HepG2 (cell line): Measurements from ENCODE around the gene C10orf120. TPM values are rescaled to one million over a fixed set of nuclear protein-coding genes. Genes with fewer than 3 reads are reported as not detected.

Source experiments
- ATAC-seq: fragments of 200-7000 bp; cut with Tn5 transposase; 3 replicates; pipeline ENCODE4 v1.9.1; 2020; ENCODE audit warnings: mild to moderate bottlenecking, moderate library complexity
- BruUV-seq: library from RNA; stranded (reverse); fragments of 400-500 nt; replicated peaks from 2 replicates; lab custom pipeline; 2021; lab: Mats Ljungman, UMichigan
- CTCF ChIA-PET: fragments of 300-600 bp; formaldehyde crosslinking; extraction: SDS; loops from one replicate; lab custom pipeline; 2021; ENCODE audit warnings: low total read pairs, inconsistent platforms, low intra/inter-chr PET ratio; lab: Yijun Ruan, JAX
- POLR2A ChIA-PET: fragments of 350-600 bp; sonication (Branson Sonifier 250); formaldehyde crosslinking; loops from one replicate; lab custom pipeline; 2020; ENCODE audit warnings: antibody characterized with exemption, inconsistent platforms; lab: Yijun Ruan, JAX
- DNase-seq: peaks from one replicate; pipeline ENCODE4 v3.0.0-alpha.2; 2015; ENCODE audit warnings: low spot score
- FAIRE-seq: peaks from 3 replicates; lab custom pipeline; 2011; peaks lifted over from hg19 to GRCh38; lab: Jason Lieb, UNC
- H2AFZ ChIP-seq: one replicate; pipeline ENCODE4 v1.6.1; 2011; ENCODE audit warnings: low read length, inconsistent platforms
- H3K27ac ChIP-seq: fragments of 300-600 bp; 3 replicates; pipeline ENCODE4 v1.8.0; 2011; ENCODE audit warnings: mixed run types, mild to moderate bottlenecking, mixed read lengths, low read length, inconsistent platforms; ENCODE audit not compliant: insufficient read depth; ENCODE audit errors: extremely low read length
- H3K27me3 ChIP-seq, 2 experiments: fragments of 200-600 bp in 1 of 2; 2 replicates in 1 of 2; 3 replicates in 1 of 2; pipeline versions ENCODE4 v1.6.0 to v1.8.0; 2011; ENCODE audit warnings: low read length in 2 of 2, mild to moderate bottlenecking in 2 of 2, moderate library complexity in 2 of 2, inconsistent platforms in 1 of 2; ENCODE audit not compliant: insufficient read depth in 2 of 2, control insufficient read depth in 1 of 2
- H3K36me3 ChIP-seq, 2 experiments: fragments of 200-600 bp in 1 of 2; replicated peaks in 1 of 2; 2 replicates in 1 of 2; 3 replicates in 1 of 2; pipeline versions ENCODE4 v1.5.1 to v1.8.0; 2011; ENCODE audit warnings: low read length in 2 of 2, inconsistent platforms in 1 of 2; ENCODE audit not compliant: insufficient read depth in 2 of 2, control insufficient read depth in 1 of 2
- H3K4me1 ChIP-seq: 2 replicates; pipeline ENCODE4 v1.5.1; 2012; ENCODE audit warnings: low read length, inconsistent platforms; ENCODE audit not compliant: insufficient read depth
- H3K4me2 ChIP-seq: 2 replicates; pipeline ENCODE4 v1.6.0; 2011; ENCODE audit warnings: low read depth, low read length, inconsistent platforms
- H3K4me3 ChIP-seq, 3 experiments: fragments of 200-600 bp in 1 of 3; sonication (generic), shearing (Covaris generic) in 1 of 3; replicated peaks in 1 of 3; 2 replicates each; pipeline ENCODE4 v1.5.1; 2011 to 2016; ENCODE audit warnings: low read length in 3 of 3, inconsistent platforms in 2 of 3, low read depth in 2 of 3, mild to moderate bottlenecking in 2 of 3, control low read depth in 1 of 3, mixed read lengths in 1 of 3; ENCODE audit not compliant: insufficient read depth in 1 of 3
- H3K79me2 ChIP-seq: one replicate; pipeline ENCODE4 v1.6.1; 2011; ENCODE audit warnings: low read length, inconsistent platforms; ENCODE audit not compliant: insufficient read depth
- H3K9ac ChIP-seq: 2 replicates; pipeline ENCODE4 v1.6.0; 2011; ENCODE audit warnings: mild to moderate bottlenecking, low read depth, low read length, inconsistent platforms; ENCODE audit not compliant: insufficient read depth
- H3K9me3 ChIP-seq: 2 replicates; pipeline ENCODE4 v1.5.1; 2012; ENCODE audit warnings: mild to moderate bottlenecking, low read length
- H4K20me1 ChIP-seq: 2 replicates; pipeline ENCODE4 v1.6.0; 2011; ENCODE audit warnings: inconsistent platforms, mild to moderate bottlenecking, low read length, moderate library complexity; ENCODE audit not compliant: insufficient read depth
- ATF7-NPFF ChIP-seq: sonication (generic); formaldehyde crosslinking; IDR thresholded peaks from 2 replicates; pipeline ENCODE4 v1.8.1; 2023; ENCODE audit warnings: mild to moderate bottlenecking, low read depth, missing genetic modification reagents, moderate library complexity
- DNMT3B ChIP-seq: conservative IDR thresholded peaks from 2 replicates; pipeline ENCODE4 v1.6.1; 2016; ENCODE audit warnings: missing biosample characterization, control low read depth
- IKZF5 ChIP-seq: IDR thresholded peaks from 2 replicates; pipeline ENCODE4 v1.6.1; 2018; ENCODE audit warnings: missing genetic modification reagents, mild to moderate bottlenecking, missing compliant biosample characterization
- PAX8 ChIP-seq: sonication (generic); formaldehyde crosslinking; IDR thresholded peaks from 2 replicates; pipeline ENCODE4 v1.8.0; 2022; ENCODE audit warnings: mild to moderate bottlenecking, missing genetic modification reagents, borderline replicate concordance
- RXRB ChIP-seq: IDR thresholded peaks from 2 replicates; pipeline ENCODE4 v1.6.1; 2016; ENCODE audit warnings: borderline replicate concordance, missing genetic modification reagents, missing compliant biosample characterization
- SALL2 ChIP-seq: sonication (generic); formaldehyde crosslinking; IDR thresholded peaks from 2 replicates; pipeline ENCODE4 v1.8.1; 2023; ENCODE audit warnings: mild to moderate bottlenecking, missing genetic modification reagents, inconsistent platforms
- SMARCE1 ChIP-seq: fragments of 450-650 bp; IDR thresholded peaks from 2 replicates; pipeline ENCODE4 v1.6.1; 2017; ENCODE audit warnings: borderline replicate concordance
- THAP9 ChIP-seq: sonication (generic); formaldehyde crosslinking; IDR thresholded peaks from 2 replicates; pipeline ENCODE4; 2020; ENCODE audit warnings: missing genetic modification reagents, mild to moderate bottlenecking, borderline replicate concordance
- ZNF543 ChIP-seq: sonication (generic); formaldehyde crosslinking; IDR thresholded peaks from 2 replicates; pipeline ENCODE4 v1.4.0; 2020; ENCODE audit warnings: mild to moderate bottlenecking, missing genetic modification reagents
- ZNF567 ChIP-seq: sonication (generic); formaldehyde crosslinking; IDR thresholded peaks from 2 replicates; pipeline ENCODE4 v1.8.1; 2023; ENCODE audit warnings: mild to moderate bottlenecking, missing genetic modification reagents, borderline replicate concordance
- WGBS: methylation state at CpG from one replicate; pipeline ENCODE4 v1.1.6; 2017; ENCODE audit warnings: low lambda C conversion rate; 5-methylcytosine and 5-hydroxymethylcytosine counted together
- in situ Hi-C: cut with HindIII; loops from 2 replicates; pipeline ENCODE4 v1.10.0; 2017; ENCODE audit warnings: low pct_unique_long_range_greater_than_20kb; ENCODE audit not compliant: extremely low pct_ligation_motif_present
- intact Hi-C: fragments of 100-400 bp; cut with micrococcal nuclease; formaldehyde crosslinking; loops from one replicate; pipeline ENCODE4 v1.10.0; 2022; ENCODE audit not compliant: unreplicated experiment
- polyA plus RNA-seq, 8 experiments: library from polyadenylated mRNA; depleted of rRNA in 3 of 8; stranded (reverse) in 7 of 8; unstranded in 1 of 8; fragments of >200 nt; fragmentation: Illumina TruSeq in 4 of 8; extraction: Trizol in 4 of 8; gene quantifications; 2 replicates each; pipeline versions ENCODE4 v1.2.1 to v1.2.3, GENCODE V29; 2011 to 2016; ENCODE audit warnings: low read depth in 4 of 8, missing spikeins in 1 of 8, mixed read lengths in 1 of 8; ENCODE audit not compliant: insufficient read depth in 1 of 8
- total RNA-seq, 5 experiments: library from RNA; depleted of rRNA; stranded (reverse); fragments of >200 nt; fragmentation: Illumina TruSeq; extraction: Trizol; gene quantifications; 2 replicates each; pipeline ENCODE4 v1.2.3, GENCODE V29; 2016; ENCODE audit warnings: low read depth in 1 of 5
- TF ChIP-seq, protein P1 (sequence below): sonication (generic); formaldehyde crosslinking; IDR thresholded peaks from 2 replicates; pipeline ENCODE4 v1.5.1; 2020; ENCODE audit warnings: missing genetic modification reagents, mild to moderate bottlenecking, borderline replicate concordance

Gene C10orf120
- total and polyA plus RNA-seq, 2 of the 13 experiments (the other 11 are each of a cell fraction or from before 2014, with no cell fraction given) = not detected

DNA sequence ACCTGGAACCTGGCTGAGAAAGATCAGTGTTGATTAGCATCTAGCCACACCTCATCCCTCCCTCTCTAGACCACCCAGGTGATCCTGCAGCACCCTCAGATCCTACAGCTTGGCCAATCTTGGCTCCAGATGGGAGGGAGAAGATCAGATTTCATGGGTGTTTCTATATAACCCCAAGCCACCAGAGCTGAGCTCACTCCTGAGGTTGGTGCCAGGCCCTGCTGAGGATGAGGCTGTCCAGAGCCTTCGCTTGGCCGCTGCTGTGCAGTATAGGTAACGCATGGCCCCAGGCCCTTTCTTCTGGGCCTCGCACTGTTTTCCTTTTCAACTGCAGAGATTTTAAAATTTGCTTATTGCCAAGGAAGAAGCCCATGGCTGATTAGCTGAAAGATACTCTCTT, 27.0 kb downstream of the C10orf120 start:
- H3K4me1 ChIP-seq = no peaks in the 10 kb centered on the region
- no peaks in the 10 kb centered on the region for H3K9me3 ChIP-seq
- H3K4me3 ChIP-seq = no peak overlapping the region
- ChIA-PET POLR2A (no interaction called here), CTCF (no interaction called here)
- H4K20me1 ChIP-seq = no peaks in the 10 kb centered on the region
- ATAC-seq (no peak), DNase-seq (no peak), FAIRE-seq (no peak)
- no peak overlapping the region for H3K9ac ChIP-seq
- H3K79me2 ChIP-seq = no peaks in the 10 kb centered on the region
- no peak for TF ChIP-seq SMARCE1
- no peak for TF ChIP-seq SALL2
- WGBS = 9% methylated on average over 4 of the region's 4 CpGs
- H3K4me2 ChIP-seq = no peak overlapping the region
- H3K27me3 ChIP-seq = peaks cover 1 to 27% of the 10 kb centered on the region in 2 experiments; a peak in 3 of 5 replicates
- no peaks in the 10 kb centered on the region for H3K36me3 ChIP-seq
- intact Hi-C loops = no loop called here
- in situ Hi-C loops = no loop called here
- H2AFZ ChIP-seq = no peak overlapping the region
- H3K27ac ChIP-seq = no peak overlapping the region
- BruUV-seq = no TSS peak

DNA sequence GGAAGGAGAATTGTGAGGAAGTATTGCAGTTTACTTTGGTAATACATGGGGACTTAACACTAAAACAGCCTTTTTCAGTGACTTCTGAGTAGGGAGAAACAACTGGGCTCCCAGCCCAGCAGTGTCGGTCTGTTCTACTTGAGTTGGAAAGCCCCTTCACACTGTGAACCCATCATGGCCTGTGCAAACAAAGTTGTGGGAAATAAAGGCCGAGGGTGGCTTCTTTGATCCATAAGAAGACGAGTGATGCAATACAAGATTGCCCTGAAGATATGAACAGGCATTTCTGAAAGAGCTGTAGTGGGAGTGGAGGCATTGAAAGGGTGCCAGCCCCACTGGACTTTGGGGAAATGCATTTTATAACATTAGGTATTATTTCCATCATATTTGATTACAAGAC, 28.3 kb downstream of the C10orf120 start:
- in situ Hi-C loops = no loop called here
- Histone ChIP-seq H3K4me1 (no peaks in the 10 kb centered on the region), H3K36me3 (no peaks in the 10 kb centered on the region), H3K4me2 (no peak overlapping the region), H3K79me2 (no peaks in the 10 kb centered on the region), H3K27me3 (peaks cover 1 to 27% of the 10 kb centered on the region in 2 experiments; a peak in 3 of 5 replicates), H3K9me3 (no peaks in the 10 kb centered on the region), H2AFZ (no peak overlapping the region), H3K9ac (no peak overlapping the region), H3K4me3 (no peak overlapping the region), H3K27ac (no peak overlapping the region), H4K20me1 (no peaks in the 10 kb centered on the region)
- BruUV-seq = no TSS peak
- POLR2A ChIA-PET = no interaction called here
- ATAC-seq (no peak), DNase-seq (no peak), FAIRE-seq (no peak)
- CTCF ChIA-PET = no interaction called here
- WGBS = 3% methylated on average over 3 of the region's 3 CpGs
- intact Hi-C loops = no loop called here
- TF ChIP-seq ZNF543 (CRISPR knock-in tag) (no peak), RXRB (CRISPR knock-in tag) (no peak), ZNF567 (no peak), PAX8 (no peak), ATF7-NPFF (CRISPR knock-in tag) (no peak), THAP9 (CRISPR knock-in tag) (no peak), IKZF5 (CRISPR knock-in tag) (no peak), DNMT3B (CRISPR knock-in tag) (no peak)
- TF ChIP-seq, protein P1, sequence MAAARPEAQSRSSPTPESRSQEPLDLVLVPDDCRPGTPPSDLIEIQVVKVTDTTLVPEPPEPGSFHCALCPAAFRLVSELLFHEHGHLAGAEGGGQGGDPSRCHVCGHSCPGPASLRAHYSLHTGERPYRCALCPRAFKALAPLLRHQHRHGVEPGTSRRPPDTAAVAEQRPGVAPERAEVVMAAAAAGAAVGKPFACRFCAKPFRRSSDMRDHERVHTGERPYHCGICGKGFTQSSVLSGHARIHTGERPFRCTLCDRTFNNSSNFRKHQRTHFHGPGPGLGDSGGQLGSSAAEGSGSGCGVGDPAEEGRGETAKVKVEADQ (CRISPR knock-in tag) = no peak
